Astrocyte of the cerebellum (primary cell): Measurements from ENCODE around the gene EBF4.

Experiments used
- DNase-seq: peaks from one replicate; pipeline ENCODE4 v3.0.0-alpha.2; 2011; ENCODE audit warnings: low read depth
- H3K4me3 ChIP-seq: 2 replicates; pipeline ENCODE4 v1.5.1; 2011; ENCODE audit warnings: mild to moderate bottlenecking, low read depth, low read length, moderate library complexity
- CTCF ChIP-seq: IDR thresholded peaks from 2 replicates; pipeline ENCODE4 v1.5.1; 2012; ENCODE audit warnings: low read length, low read depth, moderate library complexity, mild to moderate bottlenecking; ENCODE audit errors: missing control alignments
- in situ Hi-C: cut with HindIII; loops from 2 replicates; pipeline ENCODE4 v1.10.0; 2017; ENCODE audit warnings: low sequenced_read_pairs

EBF4 gene

GRCh38 chr20:2691127-2691526 is 1.5 kb upstream of the EBF4 start:
- no peak overlapping the region for H3K4me3 ChIP-seq
- no peak for TF ChIP-seq CTCF
- no peak for DNase-seq
- in situ Hi-C loops = no loop called here

GRCh38 chr20:2691663-2692035 is 931 bp upstream of the EBF4 start:
- H3K4me3 ChIP-seq = no peak overlapping the region
- TF ChIP-seq CTCF = no peak
- in situ Hi-C loops = no loop called here

GRCh38 chr20:2692886-2693285 is 306 bp downstream of the EBF4 start:
- no peak for DNase-seq
- in situ Hi-C loops = no loop called here
- TF ChIP-seq CTCF = no peak
- no peak overlapping the region for H3K4me3 ChIP-seq

More at GRCh38 chr20:2691663-2692035, 931 bp upstream of the EBF4 start:
- no peak for DNase-seq

GRCh38 chr20:2693286-2694007 is 867 bp downstream of the EBF4 start:
- TF ChIP-seq CTCF = no peak
- in situ Hi-C loops = no loop called here
- DNase-seq = no peak
- peak overlapping the region; percentile 20 for H3K4me3 ChIP-seq

GRCh38 chr20:2694008-2694471 is 1.5 kb downstream of the EBF4 start:
- in situ Hi-C loops = no loop called here
- DNase-seq = no peak
- no peak for TF ChIP-seq CTCF
- H3K4me3 ChIP-seq = no peak overlapping the region

GRCh38 chr20:2694519-2694918 is 1.9 kb downstream of the EBF4 start:
- in situ Hi-C loops = no loop called here
- DNase-seq = no peak

More at GRCh38 chr20:2694519-2694918, 1.9 kb downstream of the EBF4 start:
- no peak for TF ChIP-seq CTCF
- H3K4me3 ChIP-seq = no peak overlapping the region
